ENCODE data around the gene CTBS. TPM values are rescaled to one million over a fixed set of nuclear protein-coding genes. Genes with fewer than 3 reads are reported as not detected.

The CTBS gene
- total RNA-seq, 1 experiment from 2014 or later: 10.1 TPM

- Mint-ChIP-seq H3K27ac (no peak overlapping the region), H3K36me3 (peaks cover 14% of the 10 kb centered on the region), H3K4me3 (no peak overlapping the region), H3K9me3 (peaks cover 21% of the 10 kb centered on the region), H3K4me1 (peaks cover 23% of the 10 kb centered on the region), H3K27me3 (ENCODE audit: low read depth) (no peaks in the 10 kb centered on the region; the same call in 1 of the 2 replicates)
- CTCF ChIA-PET: no interaction called here
- DNase-seq (ENCODE audit: low spot score) (no peak), ATAC-seq (no peak)
- POLR2A ChIA-PET: no interaction called here
- TF ChIP-seq TEAD4 (CRISPR knock-in tag; IDR thresholded peaks at IDR 0.05): no peak
- TF ChIP-seq NFE2L1 (CRISPR knock-in tag; IDR thresholded peaks at IDR 0.05): no peak
- TF ChIP-seq ZNF416 (CRISPR knock-in tag; IDR thresholded peaks at IDR 0.05): no peak
- no peak for TF ChIP-seq CDX4 (CRISPR knock-in tag; IDR thresholded peaks at IDR 0.05; ENCODE audit: borderline replicate concordance)
- no peak for TF ChIP-seq ARID4B (CRISPR knock-in tag; IDR thresholded peaks at IDR 0.05; ENCODE audit: borderline replicate concordance)
- TF ChIP-seq ZNF423 (CRISPR knock-in tag; IDR thresholded peaks at IDR 0.05): no peak
- no peak for TF ChIP-seq JAZF1 (CRISPR knock-in tag; IDR thresholded peaks at IDR 0.05)
- TF ChIP-seq ZNF138 (CRISPR knock-in tag; conservative IDR thresholded peaks at IDR 0.05): no peak
- no peak for TF ChIP-seq HMGA2 (CRISPR knock-in tag; IDR thresholded peaks at IDR 0.05)
- no peak for TF ChIP-seq ZNF121 (CRISPR knock-in tag; IDR thresholded peaks at IDR 0.05)
- no peak for TF ChIP-seq IRF1 (CRISPR knock-in tag; IDR thresholded peaks at IDR 0.05)
- no peak for TF ChIP-seq AFF4 (CRISPR knock-in tag; IDR thresholded peaks at IDR 0.05; ENCODE audit: borderline replicate concordance)
- TF ChIP-seq ZNF263 (CRISPR knock-in tag; IDR thresholded peaks at IDR 0.05; ENCODE audit: low read depth): no peak
- TF ChIP-seq HMGXB4 (CRISPR knock-in tag; IDR thresholded peaks at IDR 0.05): no peak
- TF ChIP-seq CBFB (CRISPR knock-in tag; IDR thresholded peaks at IDR 0.05; ENCODE audit: low read depth): no peak
- TF ChIP-seq ERG (CRISPR knock-in tag; IDR thresholded peaks at IDR 0.05): no peak
- TF ChIP-seq SMAD3 (CRISPR knock-in tag; IDR thresholded peaks at IDR 0.05; ENCODE audit: borderline replicate concordance): no peak
- no peak for TF ChIP-seq KAT7 (CRISPR knock-in tag; IDR thresholded peaks at IDR 0.05; ENCODE audit: borderline replicate concordance)
These were observed 12.9 kb upstream of the CTBS start for GRCh38 chr1:84587099-84587498.

Measured in WTC11 (cell line).